ENCODE results near the gene CLSTN2.

Gene CLSTN2

GRCh38 chr3:140577911-140578310, 642.9 kb downstream of the CLSTN2 start:
- DNase-seq: no peak
- Histone ChIP-seq H2AFZ (ENCODE audit: low read depth, low read length) (no peak overlapping the region), H3K79me1 (replicated peaks; ENCODE audit: low read length, poor library complexity, severe bottlenecking) (no peaks in the 10 kb centered on the region), H3K27ac (ENCODE audit: low read length, poor library complexity, severe bottlenecking) (no peak overlapping the region), H3K36me3 (ENCODE audit: control insufficient read depth in 1 of 2, insufficient read depth in 2 of 2, low read depth in 1 of 2, low read length in 2 of 2) (peaks cover 0 to 2% of the 10 kb centered on the region in 2 experiments), H2BK5ac (ENCODE audit: low read depth, low read length, poor library complexity, severe bottlenecking) (no peak overlapping the region), H4K91ac (ENCODE audit: low read length) (no peak overlapping the region), H2AK5ac (ENCODE audit: low read length, severe bottlenecking) (no peak overlapping the region), H3K4ac (ENCODE audit: low read depth in 1 of 2, low read length in 2 of 2) (no peak overlapping the region), H3K27me3 (ENCODE audit: control insufficient read depth in 1 of 2, insufficient read depth in 1 of 2, low read length in 2 of 2) (peaks cover 0 to 4% of the 10 kb centered on the region in 2 experiments), H2BK15ac (ENCODE audit: low read depth, poor library complexity, severe bottlenecking) (no peak overlapping the region), H4K8ac (ENCODE audit: low read length) (no peak overlapping the region), H3K14ac (ENCODE audit: low read length in 2 of 2) (no peak overlapping the region), H3K18ac (ENCODE audit: low read depth in 1 of 2, low read length in 2 of 2) (no peak overlapping the region), H3K4me3 (ENCODE audit: insufficient read depth in 1 of 2, low read depth in 1 of 2, low read length in 2 of 2) (no peak overlapping the region), H2BK120ac (ENCODE audit: low read depth, low read length) (no peak overlapping the region), H3K4me1 (ENCODE audit: control insufficient read depth, insufficient read depth, low read depth, low read length) (peaks cover 3% of the 10 kb centered on the region), H3K4me2 (ENCODE audit: low read length, poor library complexity, severe bottlenecking) (no peak overlapping the region), H2BK12ac (ENCODE audit: low read length in 2 of 2) (no peak overlapping the region), H3K9ac (ENCODE audit: low read length) (no peak overlapping the region), H3K9me3 (ENCODE audit: control insufficient read depth, low read length) (no peaks in the 10 kb centered on the region), H3K23ac (ENCODE audit: low read length in 2 of 2) (no peak overlapping the region)
- 89% methylated on average over 4 of the region's 4 CpGs for WGBS

GRCh38 chr3:140579260-140579659, 644.3 kb downstream of the CLSTN2 start:
- no peak overlapping the region for H3K9ac ChIP-seq (ENCODE audit: low read length)
- no peak overlapping the region for H3K23ac ChIP-seq (ENCODE audit: low read length in 2 of 2)
- no peak overlapping the region for H2BK120ac ChIP-seq (ENCODE audit: low read depth, low read length)
- no peak overlapping the region for H2BK5ac ChIP-seq (ENCODE audit: low read depth, low read length, poor library complexity, severe bottlenecking)
- no peak overlapping the region for H3K14ac ChIP-seq (ENCODE audit: low read length in 2 of 2)
- H3K18ac ChIP-seq (ENCODE audit: low read depth in 1 of 2, low read length in 2 of 2): no peak overlapping the region
- no peak overlapping the region for H2AFZ ChIP-seq (ENCODE audit: low read depth, low read length)
- H3K9me3 ChIP-seq (ENCODE audit: control insufficient read depth, low read length): no peaks in the 10 kb centered on the region
- H2BK15ac ChIP-seq (ENCODE audit: low read depth, poor library complexity, severe bottlenecking): no peak overlapping the region
- H2BK12ac ChIP-seq (ENCODE audit: low read length in 2 of 2): no peak overlapping the region
- no peak overlapping the region for H4K8ac ChIP-seq (ENCODE audit: low read length)
- H4K91ac ChIP-seq (ENCODE audit: low read length): no peak overlapping the region
- DNase-seq: no peak
- peaks cover 3% of the 10 kb centered on the region for H3K4me1 ChIP-seq (ENCODE audit: control insufficient read depth, insufficient read depth, low read depth, low read length)
- H3K27ac ChIP-seq (ENCODE audit: low read length, poor library complexity, severe bottlenecking): no peak overlapping the region
- no peaks in the 10 kb centered on the region for H3K27me3 ChIP-seq (ENCODE audit: control insufficient read depth in 1 of 2, insufficient read depth in 1 of 2, low read length in 2 of 2)
- H3K4me2 ChIP-seq (ENCODE audit: low read length, poor library complexity, severe bottlenecking): no peak overlapping the region
- peaks cover 0 to 2% of the 10 kb centered on the region in 2 experiments for H3K36me3 ChIP-seq (ENCODE audit: control insufficient read depth in 1 of 2, insufficient read depth in 2 of 2, low read depth in 1 of 2, low read length in 2 of 2)
- H2AK5ac ChIP-seq (ENCODE audit: low read length, severe bottlenecking): no peak overlapping the region
- no peak overlapping the region for H3K4me3 ChIP-seq (ENCODE audit: insufficient read depth in 1 of 2, low read depth in 1 of 2, low read length in 2 of 2)
- H3K4ac ChIP-seq (ENCODE audit: low read depth in 1 of 2, low read length in 2 of 2): no peak overlapping the region
- H3K79me1 ChIP-seq (replicated peaks; ENCODE audit: low read length, poor library complexity, severe bottlenecking): no peaks in the 10 kb centered on the region

GRCh38 chr3:140580746-140581145, 645.8 kb downstream of the CLSTN2 start:
- WGBS: 100% methylated on average over 1 of the region's 1 CpG
- no peak overlapping the region for H3K4me2 ChIP-seq (ENCODE audit: low read length, poor library complexity, severe bottlenecking)
- H4K91ac ChIP-seq (ENCODE audit: low read length): no peak overlapping the region

GRCh38 chr3:140584549-140584948, 649.6 kb downstream of the CLSTN2 start:
- Histone ChIP-seq H3K4me1 (ENCODE audit: control insufficient read depth, insufficient read depth, low read depth, low read length) (peaks cover 3% of the 10 kb centered on the region), H4K8ac (ENCODE audit: low read length) (no peak overlapping the region), H3K79me1 (replicated peaks; ENCODE audit: low read length, poor library complexity, severe bottlenecking) (no peaks in the 10 kb centered on the region), H3K27ac (ENCODE audit: low read length, poor library complexity, severe bottlenecking) (no peak overlapping the region), H2AK5ac (ENCODE audit: low read length, severe bottlenecking) (peak overlapping the region; percentile 64), H3K14ac (ENCODE audit: low read length in 2 of 2) (no peak overlapping the region), H3K4me2 (ENCODE audit: low read length, poor library complexity, severe bottlenecking) (no peak overlapping the region), H3K9me3 (ENCODE audit: control insufficient read depth, low read length) (no peaks in the 10 kb centered on the region), H3K4me3 (ENCODE audit: insufficient read depth in 1 of 2, low read depth in 1 of 2, low read length in 2 of 2) (no peak overlapping the region), H3K23ac (ENCODE audit: low read length in 2 of 2) (no peak overlapping the region), H3K4ac (ENCODE audit: low read depth in 1 of 2, low read length in 2 of 2) (no peak overlapping the region), H3K27me3 (ENCODE audit: control insufficient read depth in 1 of 2, insufficient read depth in 1 of 2, low read length in 2 of 2) (peaks cover 0 to 8% of the 10 kb centered on the region in 2 experiments), H3K9ac (ENCODE audit: low read length) (no peak overlapping the region), H2BK12ac (ENCODE audit: low read length in 2 of 2) (no peak overlapping the region), H2BK15ac (ENCODE audit: low read depth, poor library complexity, severe bottlenecking) (no peak overlapping the region), H4K91ac (ENCODE audit: low read length) (no peak overlapping the region), H2BK5ac (ENCODE audit: low read depth, low read length, poor library complexity, severe bottlenecking) (no peak overlapping the region), H3K18ac (ENCODE audit: low read depth in 1 of 2, low read length in 2 of 2) (no peak overlapping the region), H2BK120ac (ENCODE audit: low read depth, low read length) (no peak overlapping the region), H2AFZ (ENCODE audit: low read depth, low read length) (no peak overlapping the region), H3K36me3 (ENCODE audit: control insufficient read depth in 1 of 2, insufficient read depth in 2 of 2, low read depth in 1 of 2, low read length in 2 of 2) (no peaks in the 10 kb centered on the region)
- DNase-seq: no peak
- WGBS: no CpG with 5 or more reads among the region's 1 CpG

More at GRCh38 chr3:140580746-140581145, 645.8 kb downstream of the CLSTN2 start:
- no peaks in the 10 kb centered on the region for H3K27me3 ChIP-seq (ENCODE audit: control insufficient read depth in 1 of 2, insufficient read depth in 1 of 2, low read length in 2 of 2)
- no peak overlapping the region for H3K9ac ChIP-seq (ENCODE audit: low read length)
- no peak overlapping the region for H2BK15ac ChIP-seq (ENCODE audit: low read depth, poor library complexity, severe bottlenecking)
- DNase-seq: no peak
- peaks cover 0 to 2% of the 10 kb centered on the region in 2 experiments for H3K36me3 ChIP-seq (ENCODE audit: control insufficient read depth in 1 of 2, insufficient read depth in 2 of 2, low read depth in 1 of 2, low read length in 2 of 2)
- no peak overlapping the region for H2BK5ac ChIP-seq (ENCODE audit: low read depth, low read length, poor library complexity, severe bottlenecking)
- no peak overlapping the region for H3K4ac ChIP-seq (ENCODE audit: low read depth in 1 of 2, low read length in 2 of 2)
- H3K14ac ChIP-seq (ENCODE audit: low read length in 2 of 2): no peak overlapping the region
- no peak overlapping the region for H2AK5ac ChIP-seq (ENCODE audit: low read length, severe bottlenecking)
- no peak overlapping the region for H4K8ac ChIP-seq (ENCODE audit: low read length)
- H3K27ac ChIP-seq (ENCODE audit: low read length, poor library complexity, severe bottlenecking): peak overlapping the region; percentile 2
- no peak overlapping the region for H2BK120ac ChIP-seq (ENCODE audit: low read depth, low read length)
- no peak overlapping the region for H3K23ac ChIP-seq (ENCODE audit: low read length in 2 of 2)
- peaks cover 3% of the 10 kb centered on the region for H3K4me1 ChIP-seq (ENCODE audit: control insufficient read depth, insufficient read depth, low read depth, low read length)
- no peaks in the 10 kb centered on the region for H3K9me3 ChIP-seq (ENCODE audit: control insufficient read depth, low read length)
- no peaks in the 10 kb centered on the region for H3K79me1 ChIP-seq (replicated peaks; ENCODE audit: low read length, poor library complexity, severe bottlenecking)
- no peak overlapping the region for H3K18ac ChIP-seq (ENCODE audit: low read depth in 1 of 2, low read length in 2 of 2)
- no peak overlapping the region for H2AFZ ChIP-seq (ENCODE audit: low read depth, low read length)
- no peak overlapping the region for H3K4me3 ChIP-seq (ENCODE audit: insufficient read depth in 1 of 2, low read depth in 1 of 2, low read length in 2 of 2)
- no peak overlapping the region for H2BK12ac ChIP-seq (ENCODE audit: low read length in 2 of 2)
